Neural progenitor cell (in vitro differentiated cells): ENCODE measurements around the gene PROZ. TPM values are rescaled to one million over a fixed set of nuclear protein-coding genes. Genes with fewer than 3 reads are reported as not detected.

Experiments
- DNase-seq: peaks from one replicate; pipeline ENCODE4 v3.0.0-alpha.2; 2016; ENCODE audit warnings: low spot score
- H2AFZ ChIP-seq: fragments of 200-600 bp; sonication (generic); replicated peaks from 2 replicates; pipeline ENCODE4 v1.6.1; 2016; ENCODE audit warnings: antibody characterized with exemption
- H3F3A ChIP-seq: fragments of 200-600 bp; sonication (generic); 2 replicates; pipeline ENCODE4 v1.6.1; 2016; ENCODE audit warnings: antibody characterized with exemption, low read depth
- H3K27ac ChIP-seq: fragments of 200-600 bp; sonication (generic); 2 replicates; pipeline ENCODE4 v1.5.1; 2016; ENCODE audit warnings: mild to moderate bottlenecking
- H3K27me3 ChIP-seq: fragments of 200-600 bp; sonication (generic); 2 replicates; pipeline ENCODE4 v1.6.1; 2016; ENCODE audit warnings: mild to moderate bottlenecking, moderate library complexity
- H3K36me3 ChIP-seq: fragments of 200-600 bp; sonication (generic); 2 replicates; pipeline ENCODE4 v1.5.1; 2016
- H3K4me1 ChIP-seq: fragments of 200-600 bp; sonication (generic); 2 replicates; pipeline ENCODE4 v1.6.1; 2016; ENCODE audit warnings: mixed run types
- H3K4me2 ChIP-seq: fragments of 200-600 bp; sonication (generic); 2 replicates; pipeline ENCODE4 v1.6.1; 2016
- H3K4me3 ChIP-seq: fragments of 200-600 bp; sonication (generic); 2 replicates; pipeline ENCODE4 v1.5.1; 2016
- H3K79me2 ChIP-seq: fragments of 200-600 bp; sonication (generic); 2 replicates; pipeline ENCODE4 v1.6.1; 2016; ENCODE audit warnings: low read depth
- H3K9ac ChIP-seq: fragments of 200-600 bp; sonication (generic); 2 replicates; pipeline ENCODE4 v1.6.1; 2016
- H3K9me3 ChIP-seq: fragments of 200-600 bp; sonication (generic); 2 replicates; pipeline ENCODE4 v1.5.1; 2016; ENCODE audit warnings: low read depth
- H4K20me1 ChIP-seq: fragments of 200-600 bp; sonication (generic); 2 replicates; pipeline ENCODE4 v1.6.1; 2016; ENCODE audit warnings: low read depth
- H3K27ac Mint-ChIP-seq: 3 replicates; pipeline ENCODE4 v1.8.0; 2021; ENCODE audit warnings: mixed read lengths
- H3K27me3 Mint-ChIP-seq: 2 replicates; pipeline ENCODE4 v1.8.0; 2022; ENCODE audit warnings: low read depth, mild to moderate bottlenecking, inconsistent platforms, moderate library complexity, mixed read lengths; ENCODE audit not compliant: insufficient read depth
- H3K36me3 Mint-ChIP-seq: 3 replicates; pipeline ENCODE4 v1.8.0; 2021; ENCODE audit warnings: mixed read lengths
- H3K4me1 Mint-ChIP-seq: 3 replicates; pipeline ENCODE4 v1.8.0; 2021; ENCODE audit warnings: mixed read lengths
- H3K4me3 Mint-ChIP-seq: 3 replicates; pipeline ENCODE4 v1.8.0; 2021; ENCODE audit warnings: mild to moderate bottlenecking, moderate library complexity, mixed read lengths
- H3K9me3 Mint-ChIP-seq: 3 replicates; pipeline ENCODE4 v1.8.0; 2020; ENCODE audit warnings: mixed read lengths
- EZH2 ChIP-seq: fragments of 200-600 bp; sonication (generic); IDR thresholded peaks from 2 replicates; pipeline ENCODE4 v1.6.1; 2017; ENCODE audit warnings: antibody characterized with exemption, mild to moderate bottlenecking, moderate library complexity
- EZH2phosphoT487 ChIP-seq: fragments of 200-600 bp; sonication (generic); IDR thresholded peaks from 2 replicates; pipeline ENCODE4 v1.6.1; 2017; ENCODE audit warnings: antibody characterized with exemption
- total RNA-seq: library from RNA; depleted of rRNA; stranded (reverse); fragments of >200 nt; gene quantifications from 2 replicates; pipeline ENCODE4 v1.2.3, GENCODE V29; 2015; ENCODE audit warnings: low replicate concordance
- TF ChIP-seq, protein P1 (sequence below): fragments of 200-600 bp; sonication (generic); IDR thresholded peaks from 2 replicates; pipeline ENCODE4 v1.5.1; 2017; ENCODE audit warnings: antibody characterized with exemption, mild to moderate bottlenecking

Gene PROZ
- total RNA-seq, 1 donor from 2014 or later: not detected

DNA sequence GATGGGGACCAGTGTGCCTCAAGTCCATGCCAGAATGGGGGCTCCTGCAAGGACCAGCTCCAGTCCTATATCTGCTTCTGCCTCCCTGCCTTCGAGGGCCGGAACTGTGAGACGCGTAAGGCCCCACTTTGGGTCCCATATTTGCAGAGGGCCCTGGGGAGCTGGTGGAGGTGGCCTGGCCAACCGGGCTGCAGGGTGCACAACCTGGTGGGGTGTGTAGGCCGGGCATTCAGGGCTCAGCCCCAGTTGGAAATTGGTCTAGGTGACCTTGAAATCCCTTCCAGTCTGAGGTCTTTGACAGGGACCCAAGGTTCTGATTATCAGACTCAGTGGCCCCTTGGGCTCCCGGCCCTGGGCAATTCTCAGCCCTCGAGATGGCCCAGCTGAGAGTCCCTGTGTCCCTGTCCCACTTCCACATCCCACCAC is 44.6 kb upstream of the PROZ start:
- H3K9me3 Mint-ChIP-seq: peaks cover 4% of the 10 kb centered on the region
- H3K79me2 ChIP-seq: no peaks in the 10 kb centered on the region
- no peak overlapping the region for H3K9ac ChIP-seq
- H3K27me3 Mint-ChIP-seq: peaks cover 12% of the 10 kb centered on the region
- no peaks in the 10 kb centered on the region for H3K36me3 ChIP-seq
- no peaks in the 10 kb centered on the region for H4K20me1 ChIP-seq
- H3K4me3 Mint-ChIP-seq: no peak overlapping the region
- H3K27ac ChIP-seq: no peak overlapping the region
- H3K27me3 ChIP-seq: peaks cover 22% of the 10 kb centered on the region
- H3K27ac Mint-ChIP-seq: no peak overlapping the region
- no peak overlapping the region for H3K4me3 ChIP-seq
- H2AFZ ChIP-seq: no peak overlapping the region
- H3K4me1 ChIP-seq: no peaks in the 10 kb centered on the region
- DNase-seq: no peak
- H3K4me1 Mint-ChIP-seq: peaks cover 3% of the 10 kb centered on the region
- no peaks in the 10 kb centered on the region for H3F3A ChIP-seq
- TF ChIP-seq EZH2 (no peak), EZH2phosphoT487 (no peak)
- TF ChIP-seq, protein P1, sequence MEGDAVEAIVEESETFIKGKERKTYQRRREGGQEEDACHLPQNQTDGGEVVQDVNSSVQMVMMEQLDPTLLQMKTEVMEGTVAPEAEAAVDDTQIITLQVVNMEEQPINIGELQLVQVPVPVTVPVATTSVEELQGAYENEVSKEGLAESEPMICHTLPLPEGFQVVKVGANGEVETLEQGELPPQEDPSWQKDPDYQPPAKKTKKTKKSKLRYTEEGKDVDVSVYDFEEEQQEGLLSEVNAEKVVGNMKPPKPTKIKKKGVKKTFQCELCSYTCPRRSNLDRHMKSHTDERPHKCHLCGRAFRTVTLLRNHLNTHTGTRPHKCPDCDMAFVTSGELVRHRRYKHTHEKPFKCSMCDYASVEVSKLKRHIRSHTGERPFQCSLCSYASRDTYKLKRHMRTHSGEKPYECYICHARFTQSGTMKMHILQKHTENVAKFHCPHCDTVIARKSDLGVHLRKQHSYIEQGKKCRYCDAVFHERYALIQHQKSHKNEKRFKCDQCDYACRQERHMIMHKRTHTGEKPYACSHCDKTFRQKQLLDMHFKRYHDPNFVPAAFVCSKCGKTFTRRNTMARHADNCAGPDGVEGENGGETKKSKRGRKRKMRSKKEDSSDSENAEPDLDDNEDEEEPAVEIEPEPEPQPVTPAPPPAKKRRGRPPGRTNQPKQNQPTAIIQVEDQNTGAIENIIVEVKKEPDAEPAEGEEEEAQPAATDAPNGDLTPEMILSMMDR: no peak
- no peaks in the 10 kb centered on the region for H3K36me3 Mint-ChIP-seq
- no peak overlapping the region for H3K4me2 ChIP-seq
- no peaks in the 10 kb centered on the region for H3K9me3 ChIP-seq

GRCh38 chr13:113114511-113115362 is 43.7 kb upstream of the PROZ start:
- no peaks in the 10 kb centered on the region for H4K20me1 ChIP-seq
- H3K9me3 Mint-ChIP-seq: no peaks in the 10 kb centered on the region
- no peak overlapping the region for H3K4me3 ChIP-seq
- no peaks in the 10 kb centered on the region for H3F3A ChIP-seq
- H3K27ac Mint-ChIP-seq: no peak overlapping the region
- no peaks in the 10 kb centered on the region for H3K36me3 Mint-ChIP-seq
- H3K79me2 ChIP-seq: no peaks in the 10 kb centered on the region
- no peak overlapping the region for H3K4me3 Mint-ChIP-seq
- no peaks in the 10 kb centered on the region for H3K9me3 ChIP-seq
- no peak overlapping the region for H3K4me2 ChIP-seq
- TF ChIP-seq EZH2: no peak
- no peak for TF ChIP-seq EZH2phosphoT487
- TF ChIP-seq, protein P1: no peak
- DNase-seq: no peak
- peaks cover 2% of the 10 kb centered on the region for H3K4me1 Mint-ChIP-seq
- no peak overlapping the region for H3K27ac ChIP-seq
- no peaks in the 10 kb centered on the region for H3K36me3 ChIP-seq
- H3K4me1 ChIP-seq: no peaks in the 10 kb centered on the region
- peaks cover 7% of the 10 kb centered on the region for H3K27me3 Mint-ChIP-seq
- H3K27me3 ChIP-seq: peaks cover 15% of the 10 kb centered on the region
- no peak overlapping the region for H2AFZ ChIP-seq
- H3K9ac ChIP-seq: no peak overlapping the region

GRCh38 chr13:113115363-113116205 is 42.9 kb upstream of the PROZ start:
- TF ChIP-seq, protein P1: no peak
- no peak for TF ChIP-seq EZH2
- Mint-ChIP-seq H3K4me1 (peaks cover 3% of the 10 kb centered on the region), H3K4me3 (no peak overlapping the region), H3K36me3 (no peaks in the 10 kb centered on the region), H3K27me3 (peaks cover 3% of the 10 kb centered on the region), H3K27ac (no peak overlapping the region), H3K9me3 (no peaks in the 10 kb centered on the region)
- Histone ChIP-seq H3K79me2 (no peaks in the 10 kb centered on the region), H3K4me2 (no peak overlapping the region), H3K9ac (no peak overlapping the region), H3K27ac (no peak overlapping the region), H3K4me3 (no peak overlapping the region), H3K4me1 (no peaks in the 10 kb centered on the region), H3K9me3 (no peaks in the 10 kb centered on the region), H3K36me3 (no peaks in the 10 kb centered on the region), H2AFZ (no peak overlapping the region), H4K20me1 (no peaks in the 10 kb centered on the region), H3K27me3 (peaks cover 7% of the 10 kb centered on the region), H3F3A (no peaks in the 10 kb centered on the region)
- DNase-seq: no peak
